HEK293T (cell line): ENCODE data around the gene KIF3A.

Experiments used
- CTCF ChIA-PET: fragments of 350-600 bp; formaldehyde crosslinking; extraction: SDS; loops from one replicate; lab custom pipeline; 2021; ENCODE audit warnings: antibody characterized with exemption, inconsistent platforms; lab: Yijun Ruan, JAX
- POLR2A ChIA-PET: fragments of 350-600 bp; formaldehyde crosslinking; extraction: SDS; loops from one replicate; lab custom pipeline; 2020; ENCODE audit warnings: antibody characterized with exemption, inconsistent platforms; lab: Yijun Ruan, JAX
- DNase-seq: peaks from one replicate; pipeline ENCODE4 v3.0.0; 2012; ENCODE audit warnings: mixed read lengths; ENCODE audit errors: extremely low spot score
- ARNT ChIP-seq: fragments of 450-650 bp; IDR thresholded peaks from 2 replicates; pipeline ENCODE4 v1.6.1; 2017; ENCODE audit warnings: mild to moderate bottlenecking
- BHLHE40 ChIP-seq: fragments of 450-650 bp; IDR thresholded peaks from 2 replicates; pipeline ENCODE4 v1.6.1; 2016; ENCODE audit warnings: mild to moderate bottlenecking, moderate library complexity, borderline replicate concordance
- CTBP1 ChIP-seq: fragments of 450-650 bp; IDR thresholded peaks from 2 replicates; pipeline ENCODE4 v1.6.1; 2016; ENCODE audit warnings: borderline replicate concordance
- ELF4 ChIP-seq: fragments of 450-650 bp; IDR thresholded peaks from 2 replicates; pipeline ENCODE4 v1.6.1; 2017; ENCODE audit warnings: antibody characterized with exemption
- FOXA1 ChIP-seq: fragments of 450-650 bp; IDR thresholded peaks from 2 replicates; pipeline ENCODE4 v1.6.1; 2016; ENCODE audit warnings: mild to moderate bottlenecking
- FOXK2 ChIP-seq: fragments of 450-650 bp; IDR thresholded peaks from 2 replicates; pipeline ENCODE4 v1.6.1; 2016; ENCODE audit warnings: mild to moderate bottlenecking
- FOXM1 ChIP-seq: fragments of 450-650 bp; IDR thresholded peaks from 2 replicates; pipeline ENCODE4 v1.6.1; 2017; ENCODE audit warnings: mild to moderate bottlenecking, borderline replicate concordance
- HDGF ChIP-seq: fragments of 450-650 bp; IDR thresholded peaks from 2 replicates; pipeline ENCODE4 v1.6.1; 2017; ENCODE audit warnings: antibody characterized with exemption, borderline replicate concordance
- L3MBTL2 ChIP-seq: fragments of 450-650 bp; conservative IDR thresholded peaks from 2 replicates; pipeline ENCODE4 v1.6.1; 2016; ENCODE audit warnings: mild to moderate bottlenecking
- LEF1 ChIP-seq: fragments of 450-650 bp; IDR thresholded peaks from 2 replicates; pipeline ENCODE4 v1.6.1; 2017; ENCODE audit warnings: mild to moderate bottlenecking, borderline replicate concordance
- NFRKB ChIP-seq: fragments of 450-650 bp; IDR thresholded peaks from 2 replicates; pipeline ENCODE4 v1.6.1; 2016; ENCODE audit warnings: mild to moderate bottlenecking, moderate library complexity
- PKNOX1 ChIP-seq: fragments of 450-650 bp; IDR thresholded peaks from 2 replicates; pipeline ENCODE4 v1.6.1; 2016
- SP1 ChIP-seq: fragments of 450-650 bp; IDR thresholded peaks from 2 replicates; pipeline ENCODE4 v1.6.1; 2017
- SUZ12 ChIP-seq: fragments of 450-650 bp; IDR thresholded peaks from 2 replicates; pipeline ENCODE4 v1.6.1; 2016; ENCODE audit warnings: mild to moderate bottlenecking
- TARDBP ChIP-seq: fragments of 450-650 bp; IDR thresholded peaks from 2 replicates; pipeline ENCODE4 v1.6.1; 2016
- ZNF384 ChIP-seq: fragments of 450-650 bp; IDR thresholded peaks from 2 replicates; pipeline ENCODE4 v1.6.1; 2016

KIF3A gene

GRCh38 chr5:132773114-132773513 is 35.8 kb upstream of the KIF3A start:
- POLR2A ChIA-PET: interaction anchor here (1.1 kb wide), 1 partner anchor 36 kb away, joined by 3 read pairs; no protein-coding TSS in a partner anchor
- CTCF ChIA-PET: interaction anchor here (1.0 kb wide), 1 partner anchor 47 kb away, joined by 3 read pairs; no protein-coding TSS in a partner anchor
- no peak for DNase-seq
- TF ChIP-seq FOXK2 (no peak), ARNT (no peak)

- POLR2A ChIA-PET: no interaction called here
Observed at GRCh38 chr5:132772291-132773070, 35.1 kb upstream of the KIF3A start.

GRCh38 chr5:132771503-132771998 is 34.2 kb upstream of the KIF3A start:
- no peak for DNase-seq
- CTCF ChIA-PET: no interaction called here
- POLR2A ChIA-PET: interaction anchor here (0.8 kb wide), 1 partner anchor 24 kb away, joined by 3 read pairs; the partner anchor contains the start of gene CCNI2
- TF ChIP-seq ARNT (no peak), PKNOX1 (no peak), FOXK2 (no peak), NFRKB (no peak), ELF4 (no peak)

More at GRCh38 chr5:132772291-132773070, 35.1 kb upstream of the KIF3A start:
- CTCF ChIA-PET: interaction anchor here (1.0 kb wide), 1 partner anchor 48 kb away, joined by 3 read pairs; no protein-coding TSS in a partner anchor
- no peak for TF ChIP-seq FOXK2
- no peak for TF ChIP-seq L3MBTL2
- no peak for TF ChIP-seq FOXA1
- TF ChIP-seq TARDBP: no peak
- TF ChIP-seq PKNOX1: no peak
- no peak for TF ChIP-seq FOXM1
- no peak for TF ChIP-seq ZNF384
- TF ChIP-seq ELF4: no peak
- TF ChIP-seq NFRKB: no peak
- no peak for TF ChIP-seq BHLHE40
- no peak for TF ChIP-seq SP1
- no peak for TF ChIP-seq HDGF
- TF ChIP-seq CTBP1: no peak
- TF ChIP-seq LEF1: no peak
- no peak for TF ChIP-seq ARNT
- DNase-seq: no peak

GRCh38 chr5:132770476-132771159 is 33.3 kb upstream of the KIF3A start:
- ChIA-PET CTCF (no interaction called here), POLR2A (interaction anchor here (0.8 kb wide), 1 partner anchor 23 kb away, joined by 3 read pairs; the partner anchor contains the start of gene CCNI2)
- no peak for DNase-seq
- no peak for TF ChIP-seq SP1
- TF ChIP-seq FOXA1: no peak
- TF ChIP-seq ELF4: no peak
- no peak for TF ChIP-seq FOXM1
- TF ChIP-seq CTBP1: no peak
- TF ChIP-seq HDGF: no peak
- TF ChIP-seq FOXK2: no peak
- no peak for TF ChIP-seq ARNT
- TF ChIP-seq L3MBTL2: no peak
- TF ChIP-seq BHLHE40: no peak
- no peak for TF ChIP-seq NFRKB

GRCh38 chr5:132768485-132768868 is 31.1 kb upstream of the KIF3A start:
- ChIA-PET CTCF (interaction anchor here (1.1 kb wide), 1 partner anchor 52 kb away, joined by 8 read pairs; no protein-coding TSS in a partner anchor), POLR2A (no interaction called here)

More at GRCh38 chr5:132768485-132768868, 31.1 kb upstream of the KIF3A start:
- TF ChIP-seq SP1: no peak
- TF ChIP-seq ZNF384: no peak
- TF ChIP-seq TARDBP: no peak
- no peak for TF ChIP-seq FOXK2
- no peak for TF ChIP-seq BHLHE40
- no peak for TF ChIP-seq PKNOX1
- no peak for TF ChIP-seq L3MBTL2
- TF ChIP-seq FOXM1: no peak
- TF ChIP-seq CTBP1: no peak
- TF ChIP-seq ELF4: no peak
- TF ChIP-seq NFRKB: no peak
- TF ChIP-seq FOXA1: no peak
- TF ChIP-seq SUZ12: no peak
- no peak for TF ChIP-seq ARNT
- no peak for TF ChIP-seq HDGF
- TF ChIP-seq LEF1: no peak
- no peak for DNase-seq
